SU-DHL-6 (cell line): ENCODE measurements around the gene UBAP1.

Experiments used
- EZH2phosphoT487 ChIP-seq: fragments of 200-600 bp; sonication (generic), shearing (Covaris generic); conservative IDR thresholded peaks from 2 replicates; pipeline ENCODE4 v1.6.1; 2018; ENCODE audit warnings: mild to moderate bottlenecking, antibody characterized with exemption, low read length, moderate library complexity, mixed read lengths
- TF ChIP-seq, protein P1 (sequence below): fragments of 200-600 bp; sonication (generic); IDR thresholded peaks from one replicate; pipeline ENCODE4 v1.5.1; 2017; ENCODE audit warnings: antibody characterized with exemption, mild to moderate bottlenecking, low read length, moderate library complexity; ENCODE audit not compliant: insufficient read depth, poor library complexity, severe bottlenecking

GRCh38 chr9:34185778-34186551 is 7.1 kb downstream of the UBAP1 start:
- TF ChIP-seq, protein P1, sequence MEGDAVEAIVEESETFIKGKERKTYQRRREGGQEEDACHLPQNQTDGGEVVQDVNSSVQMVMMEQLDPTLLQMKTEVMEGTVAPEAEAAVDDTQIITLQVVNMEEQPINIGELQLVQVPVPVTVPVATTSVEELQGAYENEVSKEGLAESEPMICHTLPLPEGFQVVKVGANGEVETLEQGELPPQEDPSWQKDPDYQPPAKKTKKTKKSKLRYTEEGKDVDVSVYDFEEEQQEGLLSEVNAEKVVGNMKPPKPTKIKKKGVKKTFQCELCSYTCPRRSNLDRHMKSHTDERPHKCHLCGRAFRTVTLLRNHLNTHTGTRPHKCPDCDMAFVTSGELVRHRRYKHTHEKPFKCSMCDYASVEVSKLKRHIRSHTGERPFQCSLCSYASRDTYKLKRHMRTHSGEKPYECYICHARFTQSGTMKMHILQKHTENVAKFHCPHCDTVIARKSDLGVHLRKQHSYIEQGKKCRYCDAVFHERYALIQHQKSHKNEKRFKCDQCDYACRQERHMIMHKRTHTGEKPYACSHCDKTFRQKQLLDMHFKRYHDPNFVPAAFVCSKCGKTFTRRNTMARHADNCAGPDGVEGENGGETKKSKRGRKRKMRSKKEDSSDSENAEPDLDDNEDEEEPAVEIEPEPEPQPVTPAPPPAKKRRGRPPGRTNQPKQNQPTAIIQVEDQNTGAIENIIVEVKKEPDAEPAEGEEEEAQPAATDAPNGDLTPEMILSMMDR, result no peak
- TF ChIP-seq EZH2phosphoT487, result no peak
